ENCODE data around the gene SPACA6.

GRCh38 chr19:51644636-51645271 is 48.4 kb upstream of the SPACA6 start:
- TF ChIP-seq CTCF (IDR thresholded peaks at IDR 0.05): no peak
- TF ChIP-seq POLR2A (IDR thresholded peaks at IDR 0.05): no peak

Data from ovary (tissue), 3 donors.